Mesendoderm (in vitro differentiated cells): ENCODE data around the gene IARS1.

Experiments
- DNase-seq: peaks from one replicate; pipeline ENCODE4 v3.0.0; 2013
- H2AK5ac ChIP-seq: 2 replicates; pipeline ENCODE4 v1.6.1; 2013; ENCODE audit warnings: low read length, inconsistent platforms
- H2BK120ac ChIP-seq: 2 replicates; pipeline ENCODE4 v1.6.1; 2013; ENCODE audit warnings: low read depth, mild to moderate bottlenecking, low read length, moderate library complexity, mixed read lengths
- H2BK15ac ChIP-seq: replicated peaks from 2 replicates; pipeline ENCODE4 v1.6.1; 2013; ENCODE audit warnings: low read depth, mild to moderate bottlenecking, moderate library complexity
- H2BK5ac ChIP-seq: 2 replicates; pipeline ENCODE4 v1.6.1; 2013; ENCODE audit warnings: low read length, inconsistent platforms
- H3K18ac ChIP-seq: 2 replicates; pipeline ENCODE4 v1.6.1; 2013; ENCODE audit warnings: mild to moderate bottlenecking, low read length, mixed read lengths
- H3K23ac ChIP-seq: one replicate; pipeline ENCODE4 v1.6.1; 2013; ENCODE audit warnings: low read length
- H3K27ac ChIP-seq: 2 replicates; pipeline ENCODE4 v1.5.1; 2013; ENCODE audit warnings: low read depth, mild to moderate bottlenecking, inconsistent platforms, low read length, moderate library complexity
- H3K27me3 ChIP-seq: 2 replicates; pipeline ENCODE4 v1.6.1; 2013; ENCODE audit warnings: low read length, control low read depth, mild to moderate bottlenecking, inconsistent platforms; ENCODE audit not compliant: insufficient read depth, poor library complexity
- H3K36me3 ChIP-seq: 2 replicates; pipeline ENCODE4 v1.6.1; 2013; ENCODE audit warnings: low read length, inconsistent platforms; ENCODE audit not compliant: control insufficient read depth, insufficient read depth
- H3K4ac ChIP-seq: one replicate; pipeline ENCODE4 v1.6.1; 2013; ENCODE audit warnings: low read depth, mild to moderate bottlenecking, low read length, moderate library complexity
- H3K4me1 ChIP-seq: 2 replicates; pipeline ENCODE4 v1.6.1; 2013; ENCODE audit warnings: low read depth, low read length, inconsistent platforms; ENCODE audit not compliant: control insufficient read depth
- H3K4me2 ChIP-seq: 2 replicates; pipeline ENCODE4 v1.6.1; 2013; ENCODE audit warnings: low read length
- H3K4me3 ChIP-seq: 2 replicates; pipeline ENCODE4 v1.5.1; 2013; ENCODE audit warnings: mild to moderate bottlenecking, low read length
- H3K56ac ChIP-seq: one replicate; pipeline ENCODE4 v1.6.1; 2013; ENCODE audit warnings: low read length
- H3K79me1 ChIP-seq: 2 replicates; pipeline ENCODE4 v1.6.1; 2013; ENCODE audit warnings: low read length, inconsistent platforms
- H3K79me2 ChIP-seq: 2 replicates; pipeline ENCODE4 v1.6.1; 2013; ENCODE audit warnings: mild to moderate bottlenecking, low read length; ENCODE audit not compliant: control insufficient read depth, insufficient read depth
- H3K9ac ChIP-seq: 2 replicates; pipeline ENCODE4 v1.6.1; 2013; ENCODE audit warnings: low read length, inconsistent platforms
- H4K5ac ChIP-seq: one replicate; pipeline ENCODE4 v1.6.1; 2013; ENCODE audit warnings: low read length
- H4K8ac ChIP-seq: one replicate; pipeline ENCODE4 v1.6.1; 2013; ENCODE audit warnings: low read depth, mild to moderate bottlenecking, control low read depth, low read length, moderate library complexity
- WGBS: extraction: QIAGEN DNeasy Blood & Tissue Kit; methylation state at CpG from one replicate; pipeline ENCODE4 v1.1.7; 2013; ENCODE audit warnings: low lambda C conversion rate, missing lambda C conversion rate; ENCODE audit not compliant: insufficient coverage; ENCODE audit errors: extremely low coverage; 5-methylcytosine and 5-hydroxymethylcytosine counted together

The IARS1 gene

GRCh38 chr9:92294297-92294676 is 790 bp upstream of the IARS1 start:
- H4K5ac ChIP-seq: no peak overlapping the region
- no peak overlapping the region for H2BK120ac ChIP-seq
- H3K9ac ChIP-seq: peak overlapping the region; percentile 80
- H3K56ac ChIP-seq: peak overlapping the region; percentile 92
- H3K27me3 ChIP-seq: no peaks in the 10 kb centered on the region
- H4K8ac ChIP-seq: no peak overlapping the region
- no peak overlapping the region for H2AK5ac ChIP-seq
- no peak overlapping the region for H2BK15ac ChIP-seq
- H3K27ac ChIP-seq: peak overlapping the region; percentile 28
- peak overlapping the region; percentile 79 for H3K4ac ChIP-seq
- no peak overlapping the region for H2BK5ac ChIP-seq
- no peak overlapping the region for H3K23ac ChIP-seq
- H3K79me1 ChIP-seq: no peaks in the 10 kb centered on the region
- WGBS: no CpG with 5 or more reads among the region's 13 CpGs
- H3K79me2 ChIP-seq: peaks cover 30% of the 10 kb centered on the region
- H3K18ac ChIP-seq: peak overlapping the region; percentile 83
- no peak overlapping the region for H3K4me3 ChIP-seq
- peaks cover 5% of the 10 kb centered on the region for H3K4me1 ChIP-seq
- peak; percentile 48 for DNase-seq
- peak overlapping the region; percentile 71 for H3K4me2 ChIP-seq
- peaks cover 4% of the 10 kb centered on the region for H3K36me3 ChIP-seq

- Histone ChIP-seq H3K27ac (no peak overlapping the region), H3K4me3 (peak overlapping the region; percentile 36), H2BK15ac (no peak overlapping the region), H3K27me3 (no peaks in the 10 kb centered on the region), H3K56ac (peak overlapping the region; percentile 69), H4K8ac (no peak overlapping the region), H2BK5ac (no peak overlapping the region), H2AK5ac (no peak overlapping the region), H3K9ac (peak overlapping the region; percentile 81), H3K36me3 (no peaks in the 10 kb centered on the region), H3K4me2 (no peak overlapping the region), H4K5ac (no peak overlapping the region), H2BK120ac (no peak overlapping the region), H3K4ac (no peak overlapping the region), H3K18ac (no peak overlapping the region), H3K4me1 (peaks cover 5% of the 10 kb centered on the region), H3K79me2 (peaks cover 37% of the 10 kb centered on the region), H3K23ac (no peak overlapping the region), H3K79me1 (no peaks in the 10 kb centered on the region)
- no CpG with 5 or more reads among the region's 5 CpGs for WGBS
- no peak for DNase-seq
Observed at GRCh38 chr9:92293075-92293354, 482 bp downstream of the IARS1 start.

GRCh38 chr9:92292338-92293074 is 991 bp downstream of the IARS1 start:
- H3K27me3 ChIP-seq: no peaks in the 10 kb centered on the region
- no peak overlapping the region for H3K23ac ChIP-seq
- H3K4me2 ChIP-seq: peak overlapping the region; percentile 82
- peak overlapping the region; percentile 51 for H3K4me3 ChIP-seq
- no peak for DNase-seq
- 100% methylated on average over 2 of the region's 8 CpGs for WGBS
- peaks cover 1% of the 10 kb centered on the region for H3K79me1 ChIP-seq
- H4K8ac ChIP-seq: no peak overlapping the region
- peaks cover 40% of the 10 kb centered on the region for H3K79me2 ChIP-seq
- no peak overlapping the region for H2BK5ac ChIP-seq
- H3K27ac ChIP-seq: no peak overlapping the region
- peak overlapping the region; percentile 81 for H3K9ac ChIP-seq
- H2AK5ac ChIP-seq: no peak overlapping the region
- H3K36me3 ChIP-seq: peaks cover 2% of the 10 kb centered on the region
- H3K56ac ChIP-seq: peak overlapping the region; percentile 79
- no peak overlapping the region for H3K4ac ChIP-seq
- H2BK120ac ChIP-seq: no peak overlapping the region
- peaks cover 5% of the 10 kb centered on the region for H3K4me1 ChIP-seq
- H4K5ac ChIP-seq: no peak overlapping the region
- H2BK15ac ChIP-seq: no peak overlapping the region
- no peak overlapping the region for H3K18ac ChIP-seq

GRCh38 chr9:92291577-92291976 is 1.9 kb downstream of the IARS1 start:
- Histone ChIP-seq H3K18ac (no peak overlapping the region), H3K4me3 (no peak overlapping the region), H2BK120ac (no peak overlapping the region), H3K23ac (no peak overlapping the region), H4K8ac (no peak overlapping the region), H3K36me3 (peaks cover 2% of the 10 kb centered on the region), H3K56ac (no peak overlapping the region), H3K4me1 (peaks cover 5% of the 10 kb centered on the region), H2BK5ac (no peak overlapping the region), H2AK5ac (no peak overlapping the region), H3K4me2 (no peak overlapping the region), H3K79me1 (peaks cover 1% of the 10 kb centered on the region), H3K27me3 (no peaks in the 10 kb centered on the region), H3K79me2 (peaks cover 40% of the 10 kb centered on the region), H3K4ac (no peak overlapping the region), H2BK15ac (no peak overlapping the region), H3K9ac (no peak overlapping the region), H4K5ac (no peak overlapping the region), H3K27ac (no peak overlapping the region)
- peak; percentile 67 for DNase-seq
- WGBS: no CpG with 5 or more reads among the region's 2 CpGs

GRCh38 chr9:92290785-92291429 is 2.6 kb downstream of the IARS1 start:
- no CpG with 5 or more reads among the region's 1 CpG for WGBS

More at GRCh38 chr9:92290785-92291429, 2.6 kb downstream of the IARS1 start:
- Histone ChIP-seq H2BK5ac (no peak overlapping the region), H3K36me3 (peaks cover 2% of the 10 kb centered on the region), H3K23ac (no peak overlapping the region), H3K4me1 (peaks cover 5% of the 10 kb centered on the region), H3K79me2 (peaks cover 41% of the 10 kb centered on the region), H2AK5ac (no peak overlapping the region), H4K8ac (no peak overlapping the region), H3K27ac (no peak overlapping the region), H4K5ac (no peak overlapping the region), H3K79me1 (peaks cover 1% of the 10 kb centered on the region), H2BK15ac (no peak overlapping the region), H3K9ac (no peak overlapping the region), H3K27me3 (no peaks in the 10 kb centered on the region), H3K4me2 (no peak overlapping the region), H3K56ac (no peak overlapping the region), H3K4ac (no peak overlapping the region), H2BK120ac (no peak overlapping the region), H3K4me3 (no peak overlapping the region), H3K18ac (no peak overlapping the region)
- DNase-seq: peak; percentile 28
